ENCODE measurements around the gene TSPAN14. TPM values are rescaled to one million over a fixed set of nuclear protein-coding genes. Genes with fewer than 3 reads are reported as not detected.

Gene TSPAN14
- total and polyA plus RNA-seq, 10 of the 15 experiments (the other 5 are each of a cell fraction or from before 2014, with no cell fraction given): 2.5 to 31.7 (median 17.9) TPM

GRCh38 chr10:80448209-80448942, 5.7 kb upstream of the TSPAN14 start (continued):
- TF ChIP-seq NFYA (IDR thresholded peaks at IDR 0.05; ENCODE audit: borderline replicate concordance, low read depth, low read length): no peak
- TF ChIP-seq USF1 (IDR thresholded peaks at IDR 0.05; ENCODE audit: borderline replicate concordance, extremely low read length, insufficient read depth, low read depth, low read length): no peak

- no peaks in the 10 kb centered on the region for H3K36me3 ChIP-seq (ENCODE audit: control insufficient read depth in 2 of 2, insufficient read depth in 2 of 2, low read length in 1 of 2)
- ChIA-PET POLR2A (interaction anchor here (0.5 to 3.1 kb wide), 6 partner anchors 12 to 54 kb away, joined by 3 to 29 read pairs (median 6); no protein-coding TSS in a partner anchor), CTCF (interaction anchor here (0.6 to 21.3 kb wide), 12 partner anchors 11 to 215 kb away, joined by 3 to 852 read pairs (median 3); no protein-coding TSS in a partner anchor), SMC1A (ENCODE audit: uncharacterized antibody, unreplicated experiment) (interaction anchor here (0.7 to 36.0 kb wide), 14 partner anchors 15 to 655 kb away, joined by 3 to 1038 read pairs (median 3); no protein-coding TSS in a partner anchor), RAD21 (ENCODE audit: unreplicated experiment) (interaction anchor here (0.6 to 12.4 kb wide), 8 partner anchors 12 to 481 kb away, joined by 3 to 432 read pairs (median 4); no protein-coding TSS in a partner anchor)
- no peak for DNase-seq (ENCODE audit: low read depth, low spot score)
- peaks cover 18% of the 10 kb centered on the region for H3K4me1 ChIP-seq (ENCODE audit: control insufficient read depth, insufficient read depth, low read length)
- no peak for ATAC-seq
- H3K27me3 ChIP-seq (replicated peaks in 1 of 2; ENCODE audit: control insufficient read depth in 2 of 2, insufficient read depth in 2 of 2, low read length in 1 of 2): no peaks in the 10 kb centered on the region
- BruUV-seq (replicated peaks): no TSS peak
- H2AFZ ChIP-seq (ENCODE audit: control insufficient read depth, low read depth, low read length): no peak overlapping the region
- no peak overlapping the region for H3K27ac ChIP-seq (ENCODE audit: control insufficient read depth, insufficient read depth)
- intact Hi-C loops (cut with micrococcal nuclease; ENCODE audit: unreplicated experiment): no loop called here
- H3K9me3 ChIP-seq (replicated peaks; ENCODE audit: control insufficient read depth, insufficient read depth, low read length): peaks cover 3% of the 10 kb centered on the region; the same call in 1 of the 3 replicates
- 68% methylated on average over 2 of the region's 2 CpGs for WGBS (ENCODE audit: insufficient coverage, insufficient replicate concordance, low lambda C conversion rate, missing lambda C conversion rate)
- no peak for FAIRE-seq
- no peak overlapping the region for H3K4me3 ChIP-seq
- peak overlapping the region; percentile 41; the same call in 1 of the 2 replicates for H3K4me2 ChIP-seq (ENCODE audit: control insufficient read depth, insufficient read depth)
- in situ Hi-C loops (cut with MboI): loop anchor here (5.0 to 10.0 kb wide), 3 partner anchors 53 to 475 kb away; no protein-coding TSS in a partner anchor
- no peak for TF ChIP-seq SUZ12 (IDR thresholded peaks at IDR 0.05; ENCODE audit: unreplicated experiment)
- TF ChIP-seq ESRRA (IDR thresholded peaks at IDR 0.05; ENCODE audit: low read length): no peak
- no peak for TF ChIP-seq EED (IDR thresholded peaks at IDR 0.05; ENCODE audit: low read depth)
- no peak for TF ChIP-seq RELB (IDR thresholded peaks at IDR 0.05; ENCODE audit: low read depth)
- TF ChIP-seq GABPA (IDR thresholded peaks at IDR 0.05; ENCODE audit: low read depth): no peak
- no peak for TF ChIP-seq SRF (IDR thresholded peaks at IDR 0.05; ENCODE audit: low read depth in 2 of 2, low read length in 2 of 2)
- no peak for TF ChIP-seq MTA3 (IDR thresholded peaks at IDR 0.05; ENCODE audit: borderline replicate concordance, low read length)
- TF ChIP-seq ZNF592 (IDR thresholded peaks at IDR 0.05): no peak
- no peaks in the 10 kb centered on the region for H3K79me2 ChIP-seq (ENCODE audit: control insufficient read depth, insufficient read depth, low read length)
- no peaks in the 10 kb centered on the region for H4K20me1 ChIP-seq (ENCODE audit: control insufficient read depth, insufficient read depth)
- H3K9ac ChIP-seq (ENCODE audit: control insufficient read depth, insufficient read depth, low read length): no peak overlapping the region
Observed at GRCh38 chr10:80449520-80449919, 4.6 kb upstream of the TSPAN14 start.
